ENCODE data around the gene TMUB1.

DNA sequence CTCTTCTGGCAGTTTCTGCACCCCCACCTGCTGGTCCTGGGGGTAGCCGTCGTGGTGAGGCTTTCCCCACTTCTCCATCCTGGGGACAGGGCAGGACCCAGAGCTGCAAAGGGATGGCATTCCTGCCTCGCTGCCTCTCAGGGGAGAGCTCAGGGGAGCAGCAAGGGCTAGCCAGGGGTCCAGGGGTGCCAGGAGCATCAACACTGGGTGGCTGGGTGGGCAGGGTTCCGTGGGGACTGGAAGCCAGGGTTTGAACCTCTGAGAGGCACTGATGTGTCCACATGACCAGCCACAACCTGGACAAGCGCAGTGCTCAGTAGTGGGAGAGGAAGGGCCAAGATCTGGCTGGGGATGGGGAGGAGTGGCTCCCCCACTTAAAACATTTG is 49.4 kb downstream of the TMUB1 start:
- TF ChIP-seq POLR2AphosphoS5 (IDR thresholded peaks at IDR 0.05) (no peak), CTCF (IDR thresholded peaks at IDR 0.05) (no peak), POLR2A (IDR thresholded peaks at IDR 0.05) (no peak)

Measured in gastroesophageal sphincter (tissue), 3 donors.